Brain microvascular endothelial cell (primary cell): ENCODE results near the gene KCTD17.

ENCODE experiments used
- DNase-seq: peaks from one replicate; pipeline ENCODE4 v3.0.0-alpha.2; 2020
- H3K27ac ChIP-seq: fragments of 250-450 bp; sonication (Bioruptor Pico); 2 replicates; pipeline ENCODE4 v1.5.1; 2020; ENCODE audit warnings: mild to moderate bottlenecking, moderate library complexity
- H3K27me3 ChIP-seq: fragments of 250-450 bp; sonication (Bioruptor Pico); replicated peaks from 2 replicates; pipeline ENCODE4 v1.5.1; 2020; ENCODE audit warnings: mild to moderate bottlenecking
- H3K36me3 ChIP-seq: fragments of 250-450 bp; sonication (Bioruptor Pico); replicated peaks from 2 replicates; pipeline ENCODE4 v1.5.1; 2020; ENCODE audit warnings: mild to moderate bottlenecking
- H3K4me3 ChIP-seq: 2 replicates; pipeline ENCODE4 v1.5.1; 2011; ENCODE audit warnings: low read depth, mild to moderate bottlenecking, control low read depth, low read length, moderate library complexity
- in situ Hi-C: cut with HindIII; loops from 2 replicates; pipeline ENCODE4 v1.10.0; 2017; ENCODE audit warnings: low sequenced_read_pairs, low pct_ligation_motif_present
- TF ChIP-seq, protein P1 (sequence below): IDR thresholded peaks from 2 replicates; pipeline ENCODE4 v1.5.1; 2011; ENCODE audit warnings: low read depth, mild to moderate bottlenecking, moderate library complexity, low read length, control low read depth, inconsistent platforms; ENCODE audit errors: missing control alignments

The KCTD17 gene

DNA sequence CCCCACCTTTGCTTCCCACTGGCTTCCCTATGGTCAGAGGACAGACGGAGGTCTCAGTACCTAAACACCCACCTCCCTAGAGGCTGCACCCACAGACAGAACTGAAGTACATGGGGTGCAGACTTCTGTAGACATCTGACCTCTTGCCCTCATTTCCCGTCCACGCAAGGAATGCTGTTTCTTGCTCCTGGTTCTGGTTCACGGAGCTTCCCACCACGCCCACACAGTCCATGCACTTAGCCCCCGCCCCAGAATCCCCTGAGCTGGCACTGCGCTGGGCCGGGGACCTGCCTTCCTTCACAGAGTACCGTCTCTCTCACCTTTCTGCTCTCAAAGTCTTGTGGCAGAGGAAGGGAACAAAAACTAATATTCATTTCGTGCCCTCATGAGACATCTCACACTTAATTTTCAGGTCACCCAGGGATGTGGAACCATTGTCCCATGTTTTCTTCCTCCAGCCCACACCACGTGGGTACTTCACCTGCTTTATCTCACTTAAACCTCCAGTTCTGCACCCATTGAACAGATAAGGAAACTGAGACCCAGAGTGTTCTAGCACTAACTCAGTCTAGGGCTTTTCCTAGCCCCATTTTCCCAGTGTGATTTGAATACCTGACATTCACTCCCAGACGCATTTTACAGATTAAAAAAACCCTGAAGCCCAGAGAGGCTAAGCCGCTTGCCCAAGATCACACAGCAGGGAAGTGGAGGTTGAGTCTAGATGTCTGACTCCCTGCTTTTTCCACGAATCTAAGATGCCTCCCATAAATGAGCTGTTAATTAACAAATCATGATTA is 52.3 kb downstream of the KCTD17 start:
- in situ Hi-C loops = no loop called here
- Histone ChIP-seq H3K4me3 (no peak overlapping the region), H3K27ac (no peak overlapping the region), H3K27me3 (peaks cover 14% of the 10 kb centered on the region), H3K36me3 (no peaks in the 10 kb centered on the region)
- DNase-seq = no peak
- TF ChIP-seq, protein P1, sequence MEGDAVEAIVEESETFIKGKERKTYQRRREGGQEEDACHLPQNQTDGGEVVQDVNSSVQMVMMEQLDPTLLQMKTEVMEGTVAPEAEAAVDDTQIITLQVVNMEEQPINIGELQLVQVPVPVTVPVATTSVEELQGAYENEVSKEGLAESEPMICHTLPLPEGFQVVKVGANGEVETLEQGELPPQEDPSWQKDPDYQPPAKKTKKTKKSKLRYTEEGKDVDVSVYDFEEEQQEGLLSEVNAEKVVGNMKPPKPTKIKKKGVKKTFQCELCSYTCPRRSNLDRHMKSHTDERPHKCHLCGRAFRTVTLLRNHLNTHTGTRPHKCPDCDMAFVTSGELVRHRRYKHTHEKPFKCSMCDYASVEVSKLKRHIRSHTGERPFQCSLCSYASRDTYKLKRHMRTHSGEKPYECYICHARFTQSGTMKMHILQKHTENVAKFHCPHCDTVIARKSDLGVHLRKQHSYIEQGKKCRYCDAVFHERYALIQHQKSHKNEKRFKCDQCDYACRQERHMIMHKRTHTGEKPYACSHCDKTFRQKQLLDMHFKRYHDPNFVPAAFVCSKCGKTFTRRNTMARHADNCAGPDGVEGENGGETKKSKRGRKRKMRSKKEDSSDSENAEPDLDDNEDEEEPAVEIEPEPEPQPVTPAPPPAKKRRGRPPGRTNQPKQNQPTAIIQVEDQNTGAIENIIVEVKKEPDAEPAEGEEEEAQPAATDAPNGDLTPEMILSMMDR = no peak

DNA sequence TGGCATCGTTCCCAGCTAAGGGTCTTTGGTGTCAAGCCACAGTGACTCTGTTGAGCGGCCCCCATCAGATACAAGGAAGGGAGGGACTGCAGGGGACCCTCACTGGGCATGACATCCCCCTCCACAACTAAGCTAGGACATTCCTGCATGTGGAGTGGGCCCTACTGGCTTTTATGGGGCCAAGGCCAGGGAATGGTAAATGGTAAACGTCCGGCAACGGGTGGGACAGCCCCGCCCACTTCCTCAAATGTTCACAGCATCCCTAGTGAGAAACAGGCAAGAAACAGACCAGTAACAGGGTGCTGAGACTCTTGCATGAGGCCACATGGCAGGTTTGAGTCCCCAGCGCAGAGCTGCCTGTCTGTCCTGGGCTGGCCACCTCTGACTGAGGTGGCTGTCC is 53.6 kb downstream of the KCTD17 start:
- TF ChIP-seq, protein P1 = no peak
- H3K4me3 ChIP-seq = no peak overlapping the region
- DNase-seq = no peak
- H3K27me3 ChIP-seq = peaks cover 14% of the 10 kb centered on the region
- H3K27ac ChIP-seq = no peak overlapping the region
- H3K36me3 ChIP-seq = no peaks in the 10 kb centered on the region
- in situ Hi-C loops = no loop called here

DNA sequence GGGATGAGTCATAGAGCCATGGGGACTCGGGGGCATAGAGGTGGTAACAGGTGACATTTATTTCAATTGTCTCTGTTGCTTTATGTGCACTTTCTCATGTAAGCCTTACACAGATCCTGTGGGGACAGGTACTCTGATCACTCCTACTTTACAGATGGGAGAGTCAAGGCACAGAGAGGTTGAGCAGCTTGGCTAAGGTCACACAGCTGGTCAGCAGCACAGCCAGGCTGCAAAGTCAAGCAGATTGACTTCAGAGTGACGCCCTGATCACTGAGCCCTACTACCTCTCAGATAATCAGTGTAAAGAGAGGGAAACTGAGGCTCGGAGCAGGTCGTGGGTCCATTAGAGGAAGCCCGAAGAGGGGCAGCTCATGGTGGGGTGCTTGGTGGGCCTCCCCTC is 54.4 kb downstream of the KCTD17 start:
- H3K4me3 ChIP-seq = no peak overlapping the region
- peaks cover 14% of the 10 kb centered on the region for H3K27me3 ChIP-seq
- H3K36me3 ChIP-seq = no peaks in the 10 kb centered on the region
- no peak for DNase-seq
- H3K27ac ChIP-seq = no peak overlapping the region
- TF ChIP-seq, protein P1 = no peak
- in situ Hi-C loops = no loop called here

DNA sequence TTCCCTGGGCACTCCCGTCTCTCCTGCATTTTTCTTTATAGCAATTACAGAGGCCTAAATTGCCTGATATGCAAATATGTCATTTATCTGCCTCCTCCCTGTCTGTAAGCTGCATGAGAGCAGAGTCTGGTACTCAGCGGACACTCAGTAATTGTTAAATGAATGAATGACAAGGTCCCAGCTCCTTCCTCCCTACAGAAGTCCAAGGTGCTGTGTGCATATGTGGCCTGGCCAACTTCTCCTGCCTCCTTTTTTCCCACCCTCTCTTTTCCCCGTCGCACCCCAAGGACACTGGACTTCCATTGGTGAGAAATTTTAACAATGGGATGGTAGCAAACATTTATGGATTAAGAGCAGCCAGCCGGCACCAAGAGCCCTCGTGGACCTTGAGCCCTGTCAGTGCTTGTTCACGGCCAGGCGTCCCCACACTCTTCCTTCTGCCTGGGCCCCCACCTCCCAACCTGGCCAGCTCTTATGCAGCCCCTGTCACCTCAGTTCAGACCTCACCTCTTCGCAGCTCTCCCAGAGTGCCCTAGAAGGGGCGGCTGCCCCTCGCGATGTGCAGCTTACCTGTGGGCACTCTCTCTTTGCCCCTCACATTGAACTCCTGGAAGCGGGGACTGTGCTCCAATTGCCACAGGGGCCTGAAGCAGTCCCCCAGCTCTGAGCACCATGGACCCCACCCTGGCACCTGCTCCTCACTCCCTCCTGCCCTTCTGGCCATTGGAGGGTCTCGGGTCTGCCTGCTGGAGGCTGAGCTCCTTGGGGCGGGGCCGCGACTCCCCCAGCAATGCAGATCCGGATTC is 56.5 kb downstream of the KCTD17 start:
- DNase-seq = no peak
- no peak overlapping the region for H3K27ac ChIP-seq
- H3K27me3 ChIP-seq = peaks cover 14% of the 10 kb centered on the region
- H3K4me3 ChIP-seq = no peak overlapping the region
- TF ChIP-seq, protein P1 = no peak
- no peaks in the 10 kb centered on the region for H3K36me3 ChIP-seq
- in situ Hi-C loops = no loop called here

DNA sequence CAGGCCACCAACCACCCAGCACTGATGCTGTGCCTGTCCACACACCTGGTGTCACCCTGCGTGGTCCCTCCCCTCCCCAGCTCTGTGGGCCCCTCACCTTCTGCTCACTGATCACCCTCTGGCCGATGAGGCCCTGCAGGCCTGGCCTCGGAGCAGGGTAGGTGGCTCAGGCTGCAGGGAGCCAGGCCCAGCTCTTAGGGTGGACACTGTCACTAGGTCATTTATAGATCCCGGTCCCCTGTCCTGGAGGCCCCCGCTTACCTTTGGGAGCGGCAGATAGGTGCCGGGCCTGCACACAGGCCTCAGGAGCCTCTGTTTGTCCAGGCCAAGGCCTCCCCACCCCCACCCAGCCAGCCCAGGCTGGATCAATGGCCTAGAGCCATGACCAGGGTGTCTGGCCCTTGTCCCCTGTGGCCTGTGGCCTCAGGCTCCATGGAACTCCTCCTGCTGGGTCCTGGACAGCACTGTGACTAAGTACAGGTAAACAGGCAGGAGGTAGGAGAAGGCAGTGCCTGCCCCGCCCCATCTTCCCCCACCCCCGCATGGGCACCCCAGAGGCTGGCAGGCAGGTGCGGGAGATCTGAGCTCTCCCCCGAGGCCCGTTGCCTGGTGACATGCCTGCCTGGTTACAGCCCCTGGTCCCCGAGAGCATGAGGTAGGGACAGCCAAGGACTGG is 57.8 kb downstream of the KCTD17 start, which contains the start of gene TMPRSS6:
TMPRSS6 (minus strand) TSS at position 472 of the 676 bp plus-strand sequence. CDS start 6,296 bp downstream, outside the sequence.
- Histone ChIP-seq H3K27ac (no peak within 1 kb of the TSS), H3K36me3 (no peaks in the 10 kb centered on the region), H3K4me3 (no peak within 1 kb of the TSS), H3K27me3 (peaks cover 2% of the 10 kb centered on the region)
- TF ChIP-seq, protein P1 = no peak
- in situ Hi-C loops = no loop called here
- no peak for DNase-seq
